Right ventricle myocardium inferior (tissue), 1 donor: ENCODE measurements around the gene KIZ. TPM values are rescaled to one million over a fixed set of nuclear protein-coding genes. Genes with fewer than 3 reads are reported as not detected.

Source experiments
- ATAC-seq: fragments of 200-7000 bp; cut with Tn5 transposase; one replicate; pipeline ENCODE4 v1.9.1; 2020; ENCODE audit warnings: mild to moderate bottlenecking, moderate library complexity
- DNase-seq: peaks from one replicate; pipeline ENCODE4 v3.0.0; 2021; ENCODE audit errors: missing footprints
- intact Hi-C: fragments of 100-400 bp; cut with DNase I; formaldehyde crosslinking; loops from one replicate; pipeline ENCODE4 v1.11.0; 2022
- total RNA-seq: library from RNA; stranded (reverse); fragmentation: NEBNext Ultra II Directional; extraction: Animal tissue kit (Norgen Biotek cat#: 25700); gene quantifications from one replicate; pipeline ENCODE4 v1.2.1, GENCODE V29; 2021
- donor health status: DM: no; HTN: yes; CAD: no; lungs with severe emphysema.

The KIZ gene
- total RNA-seq, 1 donor from 2014 or later: 28.0 TPM

DNA sequence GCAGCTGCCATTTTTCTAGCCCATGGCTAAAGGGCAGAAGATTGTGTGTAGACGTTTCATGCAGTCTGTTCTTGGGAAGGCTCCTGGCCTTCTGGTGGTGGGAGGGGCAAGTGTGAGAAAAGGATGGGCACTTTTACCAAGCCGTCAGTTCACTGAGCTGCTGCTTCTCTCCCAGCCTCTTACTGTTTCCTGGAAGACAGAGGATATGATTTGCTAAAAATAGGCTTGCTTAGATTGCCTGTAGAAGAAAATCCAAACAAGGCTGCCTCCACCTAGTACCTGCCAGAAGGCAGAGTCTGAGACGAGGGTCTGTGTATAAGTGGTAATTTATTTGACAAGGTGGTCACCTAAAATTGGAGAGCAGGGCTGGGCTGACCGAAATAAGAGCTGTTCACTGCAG, 7.5 kb downstream of the KIZ start:
- intact Hi-C loops: no loop called here
- ATAC-seq (no peak), DNase-seq (no peak)

GRCh38 chr20:21133917-21134622, 8.2 kb downstream of the KIZ start:
- intact Hi-C loops: no loop called here
- DNase-seq: no peak
- ATAC-seq: no peak

DNA sequence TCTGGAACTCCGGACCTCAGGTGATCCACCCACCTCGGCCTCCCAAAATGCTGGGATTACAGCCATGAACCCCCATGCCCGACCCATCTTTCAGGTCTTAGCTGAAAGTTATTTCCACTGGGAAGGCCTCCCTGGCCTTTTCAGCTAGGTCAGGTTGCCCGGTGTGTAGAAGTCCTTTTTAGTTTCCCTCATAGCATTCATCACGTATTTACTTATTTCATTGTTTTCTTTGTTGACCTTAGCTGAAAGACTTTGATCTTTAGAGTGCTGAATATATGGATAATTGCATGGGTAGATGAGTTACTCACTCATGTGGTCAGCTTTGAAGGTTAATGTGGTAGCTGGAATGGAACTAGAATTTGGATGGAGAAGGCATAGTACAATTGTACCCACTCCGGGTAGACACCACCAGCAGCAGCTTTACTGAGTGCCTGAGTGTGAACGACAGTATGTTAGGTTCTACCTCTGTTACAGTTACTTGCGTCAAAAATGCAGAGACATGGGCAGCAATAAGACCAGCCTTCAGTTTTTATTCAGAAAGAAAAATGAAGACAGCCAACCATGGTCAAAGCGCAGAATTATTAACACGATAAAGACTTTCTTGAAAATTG, 9.1 kb downstream of the KIZ start:
- ATAC-seq (no peak), DNase-seq (no peak)
- intact Hi-C loops: no loop called here

GRCh38 chr20:21136015-21136732, 10.3 kb downstream of the KIZ start:
- DNase-seq (no peak), ATAC-seq (no peak)
- intact Hi-C loops: no loop called here

GRCh38 chr20:21137078-21137477, 11.2 kb downstream of the KIZ start:
- no peak for DNase-seq
- intact Hi-C loops: no loop called here
- peak; percentile 78 for ATAC-seq

DNA sequence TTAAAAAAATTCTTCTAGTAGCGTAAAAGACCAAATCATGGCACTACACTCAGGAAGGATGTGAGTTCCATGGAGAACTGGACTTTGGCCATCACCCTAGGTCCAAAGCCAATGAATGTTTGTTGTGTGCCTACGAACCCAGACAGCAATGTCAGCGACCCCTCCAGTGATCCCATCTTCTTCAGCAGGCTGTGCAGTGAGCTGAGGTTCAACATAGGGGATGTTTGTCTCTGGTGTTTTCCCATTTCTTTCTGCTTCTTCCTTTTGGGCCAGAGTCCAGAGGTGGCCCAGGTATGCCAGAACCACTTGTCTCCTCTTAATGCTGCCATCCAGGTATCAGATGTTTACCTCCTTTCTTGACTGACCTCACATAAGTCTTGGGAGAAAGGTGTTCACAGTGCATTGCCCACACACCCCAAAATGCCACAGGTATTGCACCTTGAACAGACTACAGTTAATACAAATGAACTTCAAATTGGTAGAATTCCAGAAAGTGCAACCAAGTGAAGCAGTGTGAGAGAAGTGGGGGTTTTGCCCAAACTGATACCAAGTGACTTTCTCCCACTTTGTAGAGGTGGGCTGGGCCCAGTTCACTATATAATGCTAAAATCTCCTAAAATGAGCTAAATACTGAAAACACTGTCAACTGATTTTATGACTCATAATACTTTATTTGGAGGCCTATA, 14.1 kb downstream of the KIZ start:
- no peak for DNase-seq
- ATAC-seq: no peak
- intact Hi-C loops: no loop called here

- no peak for ATAC-seq
- intact Hi-C loops: no loop called here
These were observed 15.9 kb downstream of the KIZ start for GRCh38 chr20:21141825-21142224.

GRCh38 chr20:21143194-21143890, 17.5 kb downstream of the KIZ start:
- DNase-seq: no peak
- ATAC-seq: no peak
- intact Hi-C loops: no loop called here

More at GRCh38 chr20:21141825-21142224, 15.9 kb downstream of the KIZ start:
- no peak for DNase-seq

GRCh38 chr20:21145424-21145823, 19.5 kb downstream of the KIZ start:
- ATAC-seq: no peak
- no peak for DNase-seq
- intact Hi-C loops: no loop called here

DNA sequence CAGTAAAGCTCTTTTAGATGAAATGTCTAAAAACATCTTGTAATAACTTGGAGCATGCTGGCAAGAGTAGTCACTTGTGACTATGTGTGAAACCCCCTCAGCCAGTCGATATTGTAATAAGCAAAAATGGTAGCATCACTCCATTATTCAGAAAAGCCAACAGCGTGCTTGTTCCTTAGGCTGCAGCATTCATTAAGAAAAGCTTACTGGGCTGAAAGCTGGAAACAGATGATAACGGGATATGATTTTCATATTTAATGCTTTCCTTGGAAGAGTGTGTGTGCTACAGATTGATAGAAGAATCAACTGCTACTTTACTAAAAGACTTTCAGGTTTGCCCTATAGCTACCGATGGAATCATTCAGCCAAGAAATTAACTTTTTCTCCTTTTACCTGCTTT, 20.3 kb downstream of the KIZ start:
- intact Hi-C loops: no loop called here
- no peak for DNase-seq
- ATAC-seq: no peak

- intact Hi-C loops: no loop called here
- ATAC-seq (no peak), DNase-seq (no peak)
These were observed 21.7 kb downstream of the KIZ start for GRCh38 chr20:21147593-21147992.

- DNase-seq: no peak
- intact Hi-C loops: no loop called here
- ATAC-seq: no peak
These were observed 23.5 kb downstream of the KIZ start for GRCh38 chr20:21149344-21149743.

DNA sequence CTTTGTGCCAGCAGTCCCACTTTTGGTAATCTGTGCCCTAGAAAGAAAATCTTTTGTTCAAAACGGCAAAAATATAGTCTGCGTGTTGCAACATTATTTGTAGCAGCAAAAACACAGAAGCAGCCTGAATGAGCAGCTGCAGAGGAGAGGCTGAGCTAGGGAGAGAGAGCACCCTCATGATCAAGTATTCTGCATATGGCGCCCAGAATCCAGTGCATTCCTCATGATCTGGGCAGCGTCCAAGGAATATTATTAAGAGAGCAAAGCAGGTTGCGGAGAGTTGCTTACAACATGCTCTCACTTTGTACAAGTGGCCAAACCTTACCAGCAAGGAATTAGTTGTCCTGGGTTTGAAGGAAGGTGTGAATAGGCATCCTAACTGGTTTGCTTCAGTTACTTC, 25.9 kb downstream of the KIZ start:
- intact Hi-C loops: no loop called here
- DNase-seq (no peak), ATAC-seq (no peak)

- intact Hi-C loops: no loop called here
- ATAC-seq (no peak), DNase-seq (no peak)
These were observed 28.8 kb downstream of the KIZ start for GRCh38 chr20:21154692-21155091.

DNA sequence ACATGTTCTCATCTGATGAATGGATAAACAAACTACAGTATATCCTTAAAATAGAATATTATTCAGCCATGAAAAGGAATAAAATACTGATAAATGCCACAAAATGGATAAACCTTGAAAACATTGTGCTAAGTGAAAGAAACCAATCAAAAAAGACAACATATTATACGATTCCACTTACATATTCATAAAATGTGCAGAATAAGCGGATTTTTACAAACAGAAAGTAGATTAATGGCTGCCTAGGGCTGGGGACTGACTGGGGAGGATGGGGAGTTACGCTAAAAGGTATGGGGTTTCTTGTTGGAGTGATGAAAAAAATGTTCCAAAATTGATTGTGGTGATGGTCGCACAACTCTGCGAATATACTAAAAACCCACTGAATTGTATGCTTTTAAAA, 29.4 kb downstream of the KIZ start:
- ATAC-seq (no peak), DNase-seq (no peak)
- intact Hi-C loops: no loop called here

GRCh38 chr20:21156266-21156665, 30.4 kb downstream of the KIZ start:
- intact Hi-C loops: no loop called here
- no peak for ATAC-seq

DNA sequence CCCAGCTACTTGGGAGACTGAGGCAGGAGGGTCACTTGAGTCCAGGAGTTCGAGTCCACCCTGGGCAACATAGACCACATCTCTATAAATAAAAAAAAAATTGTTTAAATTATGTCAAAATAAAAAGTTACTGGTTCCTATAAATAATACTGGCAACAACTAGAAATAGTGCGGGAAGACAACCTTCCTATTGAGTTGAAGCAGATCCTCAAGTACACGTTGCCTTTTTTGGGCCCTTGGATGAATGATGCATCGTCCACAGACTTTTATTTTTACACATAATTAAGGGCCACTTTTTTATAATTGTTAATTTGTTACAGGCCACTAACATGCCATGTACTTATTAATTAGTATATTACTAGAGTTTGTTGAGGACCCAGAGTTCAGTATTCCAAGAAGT, 31.1 kb downstream of the KIZ start:
- DNase-seq: no peak
- no peak for ATAC-seq
- intact Hi-C loops: no loop called here

More at GRCh38 chr20:21156266-21156665, 30.4 kb downstream of the KIZ start:
- DNase-seq: no peak

- no peak for ATAC-seq
- no peak for DNase-seq
- intact Hi-C loops: no loop called here
These were observed 33.9 kb downstream of the KIZ start for GRCh38 chr20:21159658-21160380.
